ENCODE results near the gene STK38L. TPM values are rescaled to one million over a fixed set of nuclear protein-coding genes. Genes with fewer than 3 reads are reported as not detected.

STK38L gene
- polyA plus RNA-seq, 1 experiment = 4.8 TPM

GRCh38 chr12:27303139-27304111 lies 59.3 kb downstream of the STK38L start:
- CTCF ChIA-PET = interaction anchor here (0.6 to 7.6 kb wide), 5 partner anchors 162 to 288 kb away, joined by 3 to 67 read pairs (median 4); partner anchors contain the start of genes MED21 and TM7SF3
- Histone ChIP-seq H3K4me3 (ENCODE audit: low read depth, low read length) (no peak overlapping the region), H3K27me3 (ENCODE audit: control insufficient read depth, insufficient read depth, low read length) (no peaks in the 10 kb centered on the region), H3K36me3 (ENCODE audit: control insufficient read depth, insufficient read depth, low read length) (peaks cover 2% of the 10 kb centered on the region; the same call in 1 of the 2 replicates)
- POLR2A ChIA-PET = interaction anchor here (0.7 kb wide), 1 partner anchor 432 kb away, joined by 14 read pairs; no protein-coding TSS in a partner anchor
- no peak for TF ChIP-seq CTCF (IDR thresholded peaks at IDR 0.05; ENCODE audit: insufficient read depth, low read depth, low read length)
- DNase-seq (ENCODE audit: low read depth) = no peak

GRCh38 chr12:27304856-27305255 lies 60.8 kb downstream of the STK38L start:
- H3K36me3 ChIP-seq (ENCODE audit: control insufficient read depth, insufficient read depth, low read length) = peaks cover 5% of the 10 kb centered on the region
- no peak for DNase-seq (ENCODE audit: low read depth)
- H3K27me3 ChIP-seq (ENCODE audit: control insufficient read depth, insufficient read depth, low read length) = no peaks in the 10 kb centered on the region
- no peak overlapping the region for H3K4me3 ChIP-seq (ENCODE audit: low read depth, low read length)
- ChIA-PET CTCF (interaction anchor here (0.7 to 7.6 kb wide), 12 partner anchors 9 to 451 kb away, joined by 3 to 67 read pairs (median 6); partner anchors contain the start of gene TM7SF3), POLR2A (interaction anchor here (0.7 kb wide), 1 partner anchor 499 kb away, joined by 3 read pairs; no protein-coding TSS in a partner anchor)
- TF ChIP-seq CTCF (IDR thresholded peaks at IDR 0.05; ENCODE audit: insufficient read depth, low read depth, low read length) = no peak

- CTCF ChIA-PET = interaction anchor here (0.6 to 7.6 kb wide), 35 partner anchors 9 to 463 kb away, joined by 3 to 67 read pairs (median 4); partner anchors contain the start of genes MED21 and TM7SF3
- Histone ChIP-seq H3K4me3 (ENCODE audit: low read depth, low read length) (no peak overlapping the region), H3K27me3 (ENCODE audit: control insufficient read depth, insufficient read depth, low read length) (no peaks in the 10 kb centered on the region), H3K36me3 (ENCODE audit: control insufficient read depth, insufficient read depth, low read length) (peaks cover 5% of the 10 kb centered on the region)
- TF ChIP-seq CTCF (IDR thresholded peaks at IDR 0.05; ENCODE audit: insufficient read depth, low read depth, low read length) = 0 out of 2 replicates have a peak, but pooled peaks have one; percentile 26
- DNase-seq (ENCODE audit: low read depth) = no peak
- POLR2A ChIA-PET = interaction anchor here (0.6 kb wide), 1 partner anchor 219 kb away, joined by 4 read pairs; no protein-coding TSS in a partner anchor
Measured at GRCh38 chr12:27305673-27306456, 61.8 kb downstream of the STK38L start.

- CTCF ChIA-PET = interaction anchor here (1.0 to 7.6 kb wide), 3 partner anchors 54 to 294 kb away, joined by 3 to 67 read pairs (median 4); partner anchors contain the start of gene TM7SF3
- no peak for DNase-seq (ENCODE audit: low read depth)
- peaks cover 2% of the 10 kb centered on the region for H3K36me3 ChIP-seq (ENCODE audit: control insufficient read depth, insufficient read depth, low read length)
- no peak overlapping the region for H3K4me3 ChIP-seq (ENCODE audit: low read depth, low read length)
- POLR2A ChIA-PET = no interaction called here
- no peaks in the 10 kb centered on the region for H3K27me3 ChIP-seq (ENCODE audit: control insufficient read depth, insufficient read depth, low read length)
- no peak for TF ChIP-seq CTCF (IDR thresholded peaks at IDR 0.05; ENCODE audit: insufficient read depth, low read depth, low read length)
Measured at GRCh38 chr12:27309293-27309994, 65.4 kb downstream of the STK38L start.

Measured in BJ (cell line).